ENCODE data around the gene IRF9.

DNA sequence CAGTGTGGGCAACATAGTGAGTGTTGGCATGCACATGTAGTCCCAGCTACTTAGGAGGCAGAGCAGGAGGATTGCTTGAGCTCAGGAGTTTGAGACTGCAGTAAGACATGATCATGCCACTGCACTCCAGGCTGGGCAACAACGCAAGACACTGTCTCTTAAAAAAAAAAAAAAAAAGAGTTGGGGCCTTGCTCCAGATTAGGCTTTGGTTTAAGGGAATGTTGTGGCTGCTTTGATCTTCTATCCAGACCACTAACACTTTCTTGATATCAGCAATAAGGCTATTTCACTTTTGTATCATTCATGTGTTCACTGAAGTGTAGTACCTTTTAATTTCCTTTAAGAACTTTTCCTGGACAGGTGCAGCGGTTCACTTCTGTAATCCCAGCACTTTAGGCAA lies 33.4 kb upstream of the IRF9 start:
- TF ChIP-seq CTCF (IDR thresholded peaks at IDR 0.05) (no peak), POLR2A (IDR thresholded peaks at IDR 0.05) (no peak)
